Activated T-cell treated with anti-CD3 and anti-CD28 coated beads, Interleukin-2, amount 50 U/mL, for 24 hours (primary cell): ENCODE results near the gene SHISA9.

Experiments used
- DNase-seq: peaks from one replicate; pipeline ENCODE4 v3.0.0-alpha.2; 2020
- H3K27ac Mint-ChIP-seq: 2 replicates; pipeline ENCODE4 v1.8.0; 2020; ENCODE audit warnings: mild to moderate bottlenecking, mixed read lengths
- H3K27me3 Mint-ChIP-seq: 2 replicates; pipeline ENCODE4 v1.8.0; 2020; ENCODE audit warnings: mixed read lengths
- H3K36me3 Mint-ChIP-seq: 2 replicates; pipeline ENCODE4 v1.8.0; 2020; ENCODE audit warnings: low read depth, mixed read lengths
- H3K4me1 Mint-ChIP-seq: 2 replicates; pipeline ENCODE4 v1.8.0; 2020; ENCODE audit warnings: low read depth, mixed read lengths
- H3K4me3 Mint-ChIP-seq: 2 replicates; pipeline ENCODE4 v1.8.0; 2020; ENCODE audit warnings: mild to moderate bottlenecking, moderate library complexity, mixed read lengths
- H3K9me3 Mint-ChIP-seq: 2 replicates; pipeline ENCODE4 v1.8.0; 2020; ENCODE audit warnings: mixed read lengths

The SHISA9 gene

GRCh38 chr16:12998361-12999085 lies 97.1 kb downstream of the SHISA9 start:
- Mint-ChIP-seq H3K4me1 (no peaks in the 10 kb centered on the region), H3K27me3 (peaks cover 10% of the 10 kb centered on the region), H3K9me3 (no peaks in the 10 kb centered on the region), H3K4me3 (no peak overlapping the region), H3K36me3 (no peaks in the 10 kb centered on the region), H3K27ac (no peak overlapping the region)
- no peak for DNase-seq

GRCh38 chr16:12999368-12999767 lies 98.0 kb downstream of the SHISA9 start:
- no peaks in the 10 kb centered on the region for H3K9me3 Mint-ChIP-seq
- no peaks in the 10 kb centered on the region for H3K4me1 Mint-ChIP-seq
- H3K27me3 Mint-ChIP-seq, result peaks cover 10% of the 10 kb centered on the region
- H3K27ac Mint-ChIP-seq, result no peak overlapping the region
- no peak for DNase-seq
- H3K4me3 Mint-ChIP-seq, result no peak overlapping the region
- H3K36me3 Mint-ChIP-seq, result no peaks in the 10 kb centered on the region

- no peak overlapping the region for H3K27ac Mint-ChIP-seq
- no peak for DNase-seq
- H3K9me3 Mint-ChIP-seq, result no peaks in the 10 kb centered on the region
- H3K36me3 Mint-ChIP-seq, result no peaks in the 10 kb centered on the region
- no peak overlapping the region for H3K4me3 Mint-ChIP-seq
- peaks cover 5% of the 10 kb centered on the region for H3K27me3 Mint-ChIP-seq
- H3K4me1 Mint-ChIP-seq, result no peaks in the 10 kb centered on the region
Measured at GRCh38 chr16:13005721-13006247, 104.4 kb downstream of the SHISA9 start.

- peaks cover 5% of the 10 kb centered on the region for H3K9me3 Mint-ChIP-seq
- H3K36me3 Mint-ChIP-seq, result no peaks in the 10 kb centered on the region
- no peaks in the 10 kb centered on the region for H3K4me1 Mint-ChIP-seq
- no peak overlapping the region for H3K4me3 Mint-ChIP-seq
- H3K27ac Mint-ChIP-seq, result no peak overlapping the region
- peaks cover 2% of the 10 kb centered on the region for H3K27me3 Mint-ChIP-seq
- DNase-seq, result no peak
Measured at GRCh38 chr16:13012601-13013000, 111.2 kb downstream of the SHISA9 start.

GRCh38 chr16:13013043-13013442 lies 111.6 kb downstream of the SHISA9 start:
- DNase-seq, result no peak
- H3K4me3 Mint-ChIP-seq, result no peak overlapping the region
- no peaks in the 10 kb centered on the region for H3K4me1 Mint-ChIP-seq
- no peak overlapping the region for H3K27ac Mint-ChIP-seq
- H3K9me3 Mint-ChIP-seq, result peaks cover 5% of the 10 kb centered on the region
- no peaks in the 10 kb centered on the region for H3K36me3 Mint-ChIP-seq
- peaks cover 2% of the 10 kb centered on the region for H3K27me3 Mint-ChIP-seq

GRCh38 chr16:13014476-13014875 lies 113.1 kb downstream of the SHISA9 start:
- Mint-ChIP-seq H3K9me3 (peaks cover 5% of the 10 kb centered on the region), H3K36me3 (no peaks in the 10 kb centered on the region), H3K4me1 (no peaks in the 10 kb centered on the region), H3K27me3 (peaks cover 2% of the 10 kb centered on the region), H3K4me3 (no peak overlapping the region), H3K27ac (no peak overlapping the region)
- no peak for DNase-seq

- H3K27me3 Mint-ChIP-seq, result no peaks in the 10 kb centered on the region
- peaks cover 5% of the 10 kb centered on the region for H3K9me3 Mint-ChIP-seq
- no peak overlapping the region for H3K4me3 Mint-ChIP-seq
- no peak for DNase-seq
- no peaks in the 10 kb centered on the region for H3K36me3 Mint-ChIP-seq
- no peak overlapping the region for H3K27ac Mint-ChIP-seq
- no peaks in the 10 kb centered on the region for H3K4me1 Mint-ChIP-seq
Measured at GRCh38 chr16:13018026-13018425, 116.6 kb downstream of the SHISA9 start.

- Mint-ChIP-seq H3K36me3 (no peaks in the 10 kb centered on the region), H3K27me3 (no peaks in the 10 kb centered on the region), H3K4me3 (no peak overlapping the region), H3K27ac (no peak overlapping the region), H3K9me3 (peaks cover 16% of the 10 kb centered on the region), H3K4me1 (no peaks in the 10 kb centered on the region)
- DNase-seq, result no peak
Measured at GRCh38 chr16:13021996-13022395, 120.6 kb downstream of the SHISA9 start.

GRCh38 chr16:13029786-13030185 lies 128.4 kb downstream of the SHISA9 start:
- Mint-ChIP-seq H3K36me3 (no peaks in the 10 kb centered on the region), H3K4me1 (no peaks in the 10 kb centered on the region), H3K4me3 (no peak overlapping the region), H3K27ac (no peak overlapping the region), H3K27me3 (no peaks in the 10 kb centered on the region), H3K9me3 (peaks cover 11% of the 10 kb centered on the region)
- no peak for DNase-seq

GRCh38 chr16:13030769-13031168 lies 129.4 kb downstream of the SHISA9 start:
- no peaks in the 10 kb centered on the region for H3K36me3 Mint-ChIP-seq
- H3K9me3 Mint-ChIP-seq, result peaks cover 14% of the 10 kb centered on the region
- no peaks in the 10 kb centered on the region for H3K27me3 Mint-ChIP-seq
- no peak for DNase-seq
- H3K4me1 Mint-ChIP-seq, result no peaks in the 10 kb centered on the region
- no peak overlapping the region for H3K4me3 Mint-ChIP-seq
- H3K27ac Mint-ChIP-seq, result no peak overlapping the region

- H3K9me3 Mint-ChIP-seq, result peaks cover 10% of the 10 kb centered on the region
- no peaks in the 10 kb centered on the region for H3K4me1 Mint-ChIP-seq
- DNase-seq, result no peak
- H3K36me3 Mint-ChIP-seq, result no peaks in the 10 kb centered on the region
- H3K27me3 Mint-ChIP-seq, result no peaks in the 10 kb centered on the region
- H3K4me3 Mint-ChIP-seq, result no peak overlapping the region
- no peak overlapping the region for H3K27ac Mint-ChIP-seq
Measured at GRCh38 chr16:13032911-13033310, 131.5 kb downstream of the SHISA9 start.

- no peak for DNase-seq
- H3K4me1 Mint-ChIP-seq, result no peaks in the 10 kb centered on the region
Measured at GRCh38 chr16:13036600-13036999, 135.2 kb downstream of the SHISA9 start.

GRCh38 chr16:13038591-13038990 lies 137.2 kb downstream of the SHISA9 start:
- no peaks in the 10 kb centered on the region for H3K27me3 Mint-ChIP-seq
- H3K27ac Mint-ChIP-seq, result no peak overlapping the region
- H3K36me3 Mint-ChIP-seq, result no peaks in the 10 kb centered on the region
- no peak overlapping the region for H3K4me3 Mint-ChIP-seq
- H3K4me1 Mint-ChIP-seq, result no peaks in the 10 kb centered on the region
- no peak for DNase-seq
- H3K9me3 Mint-ChIP-seq, result peaks cover 25% of the 10 kb centered on the region

More at GRCh38 chr16:13036600-13036999, 135.2 kb downstream of the SHISA9 start:
- Mint-ChIP-seq H3K9me3 (peaks cover 18% of the 10 kb centered on the region), H3K4me3 (no peak overlapping the region), H3K36me3 (no peaks in the 10 kb centered on the region), H3K27ac (no peak overlapping the region), H3K27me3 (no peaks in the 10 kb centered on the region)

- H3K4me1 Mint-ChIP-seq, result no peaks in the 10 kb centered on the region
- no peak for DNase-seq
- H3K4me3 Mint-ChIP-seq, result no peak overlapping the region
- no peak overlapping the region for H3K27ac Mint-ChIP-seq
- H3K27me3 Mint-ChIP-seq, result no peaks in the 10 kb centered on the region
- peaks cover 25% of the 10 kb centered on the region for H3K9me3 Mint-ChIP-seq
- no peaks in the 10 kb centered on the region for H3K36me3 Mint-ChIP-seq
Measured at GRCh38 chr16:13039526-13039925, 138.1 kb downstream of the SHISA9 start.

GRCh38 chr16:13041180-13041579 lies 139.8 kb downstream of the SHISA9 start:
- H3K4me1 Mint-ChIP-seq, result no peaks in the 10 kb centered on the region
- no peak overlapping the region for H3K4me3 Mint-ChIP-seq
- H3K27ac Mint-ChIP-seq, result no peak overlapping the region
- H3K36me3 Mint-ChIP-seq, result no peaks in the 10 kb centered on the region
- no peaks in the 10 kb centered on the region for H3K27me3 Mint-ChIP-seq
- DNase-seq, result no peak
- H3K9me3 Mint-ChIP-seq, result peaks cover 20% of the 10 kb centered on the region
